Measurements from ENCODE around the gene ARHGAP24.

DNA sequence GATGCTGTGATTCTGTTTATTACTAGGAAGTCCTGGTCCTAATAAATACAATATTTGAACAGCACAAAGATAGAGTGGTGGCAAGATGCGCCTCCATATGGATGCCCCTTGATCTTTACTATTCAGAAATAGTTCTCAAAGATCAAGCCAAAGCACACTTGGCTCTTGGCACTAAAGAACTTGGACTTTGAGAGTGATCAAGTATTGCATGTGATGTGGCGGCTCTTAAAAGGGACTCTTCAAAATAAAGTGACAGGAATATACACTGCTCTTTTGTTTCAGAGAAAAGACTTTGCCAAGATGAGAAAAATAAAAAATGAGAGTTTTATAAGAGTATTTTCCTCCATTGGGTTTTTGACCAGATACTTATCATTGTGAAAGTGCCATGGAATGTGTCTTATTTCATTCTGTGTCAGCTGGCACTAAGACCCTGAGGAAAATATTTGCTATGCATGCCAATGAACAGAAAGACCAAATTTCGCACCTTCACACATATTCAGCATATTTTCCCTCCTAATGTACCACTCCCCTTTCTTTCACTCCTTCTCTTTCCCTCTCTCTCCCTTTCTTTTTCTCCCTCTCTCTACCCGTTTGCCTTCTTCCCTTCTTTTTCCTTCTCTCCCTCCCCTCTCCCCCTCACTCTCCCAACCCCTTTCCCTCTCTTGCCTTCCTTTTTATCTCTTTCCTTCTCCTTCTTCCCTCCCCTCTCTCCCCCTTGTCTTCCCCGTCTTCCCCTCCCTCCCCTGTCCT lies 35.1 kb downstream of the ARHGAP24 start:
- TF ChIP-seq RAD21 (IDR thresholded peaks at IDR 0.05; ENCODE audit: low read depth) (no peak), TAF1 (IDR thresholded peaks at IDR 0.05; ENCODE audit: low read depth) (no peak), YY1 (IDR thresholded peaks at IDR 0.05; ENCODE audit: low read depth) (no peak), EP300 (IDR thresholded peaks at IDR 0.05; ENCODE audit: borderline replicate concordance) (no peak), EGR1 (IDR thresholded peaks at IDR 0.05) (no peak), TEAD4 (IDR thresholded peaks at IDR 0.05) (no peak), ZBTB7A (IDR thresholded peaks at IDR 0.05; ENCODE audit: low read depth) (no peak), CEBPB (IDR thresholded peaks at IDR 0.05) (no peak), CREB1 (IDR thresholded peaks at IDR 0.05; ENCODE audit: low read depth) (no peak), NFIC (IDR thresholded peaks at IDR 0.05) (no peak), FOXM1 (IDR thresholded peaks at IDR 0.05; ENCODE audit: borderline replicate concordance, low read depth) (no peak)
- TF ChIP-seq, protein P1, sequence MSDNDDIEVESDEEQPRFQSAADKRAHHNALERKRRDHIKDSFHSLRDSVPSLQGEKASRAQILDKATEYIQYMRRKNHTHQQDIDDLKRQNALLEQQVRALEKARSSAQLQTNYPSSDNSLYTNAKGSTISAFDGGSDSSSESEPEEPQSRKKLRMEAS (IDR thresholded peaks at IDR 0.05): no peak
- TF ChIP-seq, protein P2, sequence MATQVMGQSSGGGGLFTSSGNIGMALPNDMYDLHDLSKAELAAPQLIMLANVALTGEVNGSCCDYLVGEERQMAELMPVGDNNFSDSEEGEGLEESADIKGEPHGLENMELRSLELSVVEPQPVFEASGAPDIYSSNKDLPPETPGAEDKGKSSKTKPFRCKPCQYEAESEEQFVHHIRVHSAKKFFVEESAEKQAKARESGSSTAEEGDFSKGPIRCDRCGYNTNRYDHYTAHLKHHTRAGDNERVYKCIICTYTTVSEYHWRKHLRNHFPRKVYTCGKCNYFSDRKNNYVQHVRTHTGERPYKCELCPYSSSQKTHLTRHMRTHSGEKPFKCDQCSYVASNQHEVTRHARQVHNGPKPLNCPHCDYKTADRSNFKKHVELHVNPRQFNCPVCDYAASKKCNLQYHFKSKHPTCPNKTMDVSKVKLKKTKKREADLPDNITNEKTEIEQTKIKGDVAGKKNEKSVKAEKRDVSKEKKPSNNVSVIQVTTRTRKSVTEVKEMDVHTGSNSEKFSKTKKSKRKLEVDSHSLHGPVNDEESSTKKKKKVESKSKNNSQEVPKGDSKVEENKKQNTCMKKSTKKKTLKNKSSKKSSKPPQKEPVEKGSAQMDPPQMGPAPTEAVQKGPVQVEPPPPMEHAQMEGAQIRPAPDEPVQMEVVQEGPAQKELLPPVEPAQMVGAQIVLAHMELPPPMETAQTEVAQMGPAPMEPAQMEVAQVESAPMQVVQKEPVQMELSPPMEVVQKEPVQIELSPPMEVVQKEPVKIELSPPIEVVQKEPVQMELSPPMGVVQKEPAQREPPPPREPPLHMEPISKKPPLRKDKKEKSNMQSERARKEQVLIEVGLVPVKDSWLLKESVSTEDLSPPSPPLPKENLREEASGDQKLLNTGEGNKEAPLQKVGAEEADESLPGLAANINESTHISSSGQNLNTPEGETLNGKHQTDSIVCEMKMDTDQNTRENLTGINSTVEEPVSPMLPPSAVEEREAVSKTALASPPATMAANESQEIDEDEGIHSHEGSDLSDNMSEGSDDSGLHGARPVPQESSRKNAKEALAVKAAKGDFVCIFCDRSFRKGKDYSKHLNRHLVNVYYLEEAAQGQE (IDR thresholded peaks at IDR 0.05; ENCODE audit: low read depth): no peak
